Brain microvascular endothelial cell (primary cell): ENCODE results near the gene OR11A1.

Experiments used
- DNase-seq: peaks from one replicate; pipeline ENCODE4 v3.0.0-alpha.2; 2020
- H3K27ac ChIP-seq: fragments of 250-450 bp; sonication (Bioruptor Pico); 2 replicates; pipeline ENCODE4 v1.5.1; 2020; ENCODE audit warnings: mild to moderate bottlenecking, moderate library complexity
- H3K27me3 ChIP-seq: fragments of 250-450 bp; sonication (Bioruptor Pico); replicated peaks from 2 replicates; pipeline ENCODE4 v1.5.1; 2020; ENCODE audit warnings: mild to moderate bottlenecking
- H3K36me3 ChIP-seq: fragments of 250-450 bp; sonication (Bioruptor Pico); replicated peaks from 2 replicates; pipeline ENCODE4 v1.5.1; 2020; ENCODE audit warnings: mild to moderate bottlenecking
- H3K4me3 ChIP-seq: 2 replicates; pipeline ENCODE4 v1.5.1; 2011; ENCODE audit warnings: low read depth, mild to moderate bottlenecking, control low read depth, low read length, moderate library complexity
- CTCF ChIP-seq: IDR thresholded peaks from 2 replicates; pipeline ENCODE4 v1.5.1; 2011; ENCODE audit warnings: low read depth, mild to moderate bottlenecking, moderate library complexity, low read length, control low read depth, inconsistent platforms; ENCODE audit errors: missing control alignments
- in situ Hi-C: cut with HindIII; loops from 2 replicates; pipeline ENCODE4 v1.10.0; 2017; ENCODE audit warnings: low sequenced_read_pairs, low pct_ligation_motif_present

Gene OR11A1

GRCh38 chr6:29487660-29488059 is 30.8 kb upstream of the OR11A1 start, which contains the start of gene MAS1L:
Gene MAS1L (minus strand): TSS chr6:29487956. CDS start chr6:29487902, 54 bp downstream.
- H3K27ac ChIP-seq = no peak within 1 kb of the TSS
- H3K4me3 ChIP-seq = no peak within 1 kb of the TSS
- DNase-seq = no peak
- in situ Hi-C loops = no loop called here
- TF ChIP-seq CTCF = no peak
- H3K27me3 ChIP-seq = no peaks in the 10 kb centered on the region
- H3K36me3 ChIP-seq = no peaks in the 10 kb centered on the region

GRCh38 chr6:29487131-29487530 is 30.3 kb upstream of the OR11A1 start:
- H3K36me3 ChIP-seq = no peaks in the 10 kb centered on the region
- H3K27me3 ChIP-seq = no peaks in the 10 kb centered on the region
- no peak for DNase-seq
- H3K4me3 ChIP-seq = no peak overlapping the region
- no peak overlapping the region for H3K27ac ChIP-seq
- in situ Hi-C loops = no loop called here
- no peak for TF ChIP-seq CTCF

- Histone ChIP-seq H3K36me3 (no peaks in the 10 kb centered on the region), H3K27ac (no peak overlapping the region), H3K27me3 (no peaks in the 10 kb centered on the region), H3K4me3 (no peak overlapping the region)
- TF ChIP-seq CTCF = no peak
- peak; percentile 32 for DNase-seq
- in situ Hi-C loops = no loop called here
These were observed 29.7 kb upstream of the OR11A1 start for GRCh38 chr6:29486577-29486976.

- Histone ChIP-seq H3K27me3 (no peaks in the 10 kb centered on the region), H3K36me3 (no peaks in the 10 kb centered on the region), H3K4me3 (no peak overlapping the region), H3K27ac (peak overlapping the region; percentile 31)
- TF ChIP-seq CTCF = no peak
- DNase-seq = no peak
- in situ Hi-C loops = no loop called here
These were observed 26.9 kb upstream of the OR11A1 start for GRCh38 chr6:29483735-29484134.

GRCh38 chr6:29483186-29483585 is 26.3 kb upstream of the OR11A1 start:
- TF ChIP-seq CTCF = no peak
- H3K27ac ChIP-seq = peak overlapping the region; percentile 31
- H3K4me3 ChIP-seq = no peak overlapping the region
- H3K27me3 ChIP-seq = no peaks in the 10 kb centered on the region
- no peaks in the 10 kb centered on the region for H3K36me3 ChIP-seq
- DNase-seq = peak; percentile 12
- in situ Hi-C loops = no loop called here

GRCh38 chr6:29479560-29479959 is 22.7 kb upstream of the OR11A1 start:
- H3K4me3 ChIP-seq = no peak overlapping the region
- no peak for DNase-seq
- no peaks in the 10 kb centered on the region for H3K27me3 ChIP-seq
- in situ Hi-C loops = no loop called here
- H3K27ac ChIP-seq = no peak overlapping the region
- no peaks in the 10 kb centered on the region for H3K36me3 ChIP-seq
- TF ChIP-seq CTCF = no peak
